ENCODE results near the gene JMJD8. TPM values are rescaled to one million over a fixed set of nuclear protein-coding genes. Genes with fewer than 3 reads are reported as not detected.

JMJD8 gene
- total and polyA plus RNA-seq, 9 of the 15 experiments (the other 6 are each of a cell fraction or from before 2014, with no cell fraction given), result 1.2 to 50.6 (median 29.3) TPM

- intact Hi-C loops (cut with micrococcal nuclease), result loop anchor here (5.0 kb wide), 1 partner anchor 285 kb away; the partner anchor contains the start of gene NME4
- peaks cover 33 to 98% of the 10 kb centered on the region in 2 experiments for H3K4me1 ChIP-seq (replicated peaks in 1 of 2; ENCODE audit: control insufficient read depth in 2 of 2, insufficient read depth in 2 of 2, low read length in 2 of 2)
- H3K4me2 ChIP-seq (ENCODE audit: insufficient read depth, low read length), result peak overlapping the region; percentile 75
- H2AFZ ChIP-seq (ENCODE audit: low read depth, low read length), result no peak overlapping the region
- ATAC-seq (peak; percentile 11), DNase-seq (ENCODE audit: extremely low read depth in 1 of 4, low spot score in 3 of 4) (peak in 3 of 4 experiments; percentile 29 to 89 (median 62)), FAIRE-seq (peak; percentile 82)
- H3K9me3 ChIP-seq (replicated peaks; ENCODE audit: control insufficient read depth, insufficient read depth, low read depth, low read length), result no peaks in the 10 kb centered on the region
- peaks cover 41% of the 10 kb centered on the region for H3K79me2 ChIP-seq (ENCODE audit: control insufficient read depth, insufficient read depth, low read length)
- peaks cover 11% of the 10 kb centered on the region for H3K9me1 ChIP-seq (ENCODE audit: control insufficient read depth, insufficient read depth, low read length)
- POLR2A ChIA-PET, result interaction anchor here (0.7 to 1.8 kb wide), 11 partner anchors 8 to 636 kb away, joined by 3 to 10 read pairs (median 4); partner anchors contain the start of genes CAPN15, METTL26, WDR24 and WFIKKN1
- 61% methylated on average over 26 of the region's 28 CpGs for WGBS (ENCODE audit: insufficient coverage, low coverage, missing lambda C conversion rate)
- no TSS peak for BruUV-seq (replicated peaks)
- peak overlapping the region; percentile 98 for H3K4me3 ChIP-seq
- CTCF ChIA-PET (ENCODE audit: low intra/inter-chr PET ratio), result interaction anchor here (0.6 kb wide), 1 partner anchor 13 kb away, joined by 3 read pairs; no protein-coding TSS in a partner anchor
- H4K20me1 ChIP-seq (replicated peaks; ENCODE audit: control insufficient read depth, insufficient read depth, low read length), result peaks cover 21% of the 10 kb centered on the region
- H3K36me3 ChIP-seq (ENCODE audit: control insufficient read depth, insufficient read depth, low read length), result peaks cover 55% of the 10 kb centered on the region
- no peaks in the 10 kb centered on the region for H3K27me3 ChIP-seq (ENCODE audit: control insufficient read depth in 2 of 2, insufficient read depth in 2 of 2, low read length in 2 of 2)
- in situ Hi-C loops (cut with MboI), result no loop called here
- H3K27ac ChIP-seq (ENCODE audit: extremely low read depth, low read depth, low read length), result peak overlapping the region; percentile 89
- peak overlapping the region; percentile 83 to 98 for H3K9ac ChIP-seq (ENCODE audit: insufficient read depth in 1 of 2, low read depth in 2 of 2, low read length in 2 of 2)
- no peak for TF ChIP-seq E2F8 (IDR thresholded peaks at IDR 0.05; ENCODE audit: low read depth, partially characterized antibody)
- TF ChIP-seq BRCA1 (IDR thresholded peaks at IDR 0.05), result no peak
- 0 out of 2 replicates have a peak, but pooled peaks have one; percentile 66 for TF ChIP-seq BRCA1 (CRISPR knock-in tag; IDR thresholded peaks at IDR 0.05)
- peak; percentile 93 for TF ChIP-seq MAX (CRISPR knock-in tag; IDR thresholded peaks at IDR 0.05)
- no peak for TF ChIP-seq PHF20 (IDR thresholded peaks at IDR 0.05; ENCODE audit: partially characterized antibody)
- TF ChIP-seq NFYB (IDR thresholded peaks at IDR 0.05; ENCODE audit: extremely low read depth, insufficient read length), result no peak
- peak; percentile 22; the same call in 1 of the 2 replicates for TF ChIP-seq TEAD4 (IDR thresholded peaks at IDR 0.05; ENCODE audit: low read length)
- no peak for TF ChIP-seq TEAD4 (CRISPR knock-in tag; IDR thresholded peaks at IDR 0.05; ENCODE audit: borderline replicate concordance)
- peak; percentile 58 for TF ChIP-seq ZBTB33 (CRISPR knock-in tag; IDR thresholded peaks at IDR 0.05)
- 0 out of 2 replicates have a peak, but pooled peaks have one; percentile 31 for TF ChIP-seq MTA3 (IDR thresholded peaks at IDR 0.05; ENCODE audit: borderline replicate concordance)
- TF ChIP-seq YBX1 (IDR thresholded peaks at IDR 0.05), result no peak
- TF ChIP-seq BRF2 (IDR thresholded peaks at IDR 0.05; ENCODE audit: borderline replicate concordance, insufficient read depth, insufficient read length), result no peak
- no peak for TF ChIP-seq PRMT5 (CRISPR knock-in tag; IDR thresholded peaks at IDR 0.05)
- TF ChIP-seq USF1 (CRISPR knock-in tag; IDR thresholded peaks at IDR 0.05), result peak; percentile 72
- no peak for TF ChIP-seq GTF2F1 (IDR thresholded peaks at IDR 0.05; ENCODE audit: low read depth, low read length)
Observed at GRCh38 chr16:681746-682427, 2.2 kb downstream of the JMJD8 start.

All from K562 (cell line).